Upper lobe of right lung (tissue), 1 donor: Measurements from ENCODE around the gene MSANTD1. TPM values are rescaled to one million over a fixed set of nuclear protein-coding genes. Genes with fewer than 3 reads are reported as not detected.

Experiments
- ATAC-seq: fragments of 200-7000 bp; cut with Tn5 transposase; one replicate; pipeline ENCODE4 v1.9.1; 2020; ENCODE audit warnings: mild to moderate bottlenecking, moderate library complexity
- DNase-seq: peaks from one replicate; pipeline ENCODE4 v3.0.0-alpha.2; 2020
- H3K27ac ChIP-seq: fragments of 200-600 bp; one replicate; pipeline ENCODE4 v1.8.0; 2022
- H3K27me3 ChIP-seq: fragments of 200-600 bp; one replicate; pipeline ENCODE4 v1.8.0; 2022; ENCODE audit warnings: mild to moderate bottlenecking
- H3K36me3 ChIP-seq: fragments of 200-600 bp; one replicate; pipeline ENCODE4 v1.8.0; 2022
- H3K4me1 ChIP-seq: fragments of 200-600 bp; one replicate; pipeline ENCODE4 v1.8.0; 2022
- H3K4me3 ChIP-seq: fragments of 200-600 bp; one replicate; pipeline ENCODE4 v1.8.0; 2022; ENCODE audit warnings: mild to moderate bottlenecking
- H3K9me3 ChIP-seq: fragments of 200-600 bp; one replicate; pipeline ENCODE4 v1.8.0; 2022
- CTCF ChIP-seq: fragments of 200-600 bp; IDR thresholded peaks from one replicate; pipeline ENCODE4 v1.8.0; 2022; ENCODE audit warnings: antibody characterized with exemption
- intact Hi-C: fragments of 100-400 bp; cut with DNase I; formaldehyde crosslinking; loops from one replicate; pipeline ENCODE4 v1.11.0; 2022
- total RNA-seq: library from RNA; stranded (reverse); fragmentation: NEBNext Ultra II Directional; extraction: Animal tissue kit (Norgen Biotek cat#: 25700); gene quantifications from one replicate; pipeline ENCODE4 v1.2.1, GENCODE V29; 2021
- donor health status: DM: no; HTN: yes; CAD: no; lungs with severe emphysema.

MSANTD1 gene
- total RNA-seq, 1 donor from 2014 or later: 1.0 TPM

GRCh38 chr4:3290889-3291321 is 41.9 kb downstream of the MSANTD1 start:
- intact Hi-C loops: no loop called here
- H3K36me3 ChIP-seq: no peaks in the 10 kb centered on the region
- DNase-seq (peak; percentile 56), ATAC-seq (no peak)
- no peak overlapping the region for H3K27ac ChIP-seq
- no peak overlapping the region for H3K4me3 ChIP-seq
- no peaks in the 10 kb centered on the region for H3K9me3 ChIP-seq
- peaks cover 26% of the 10 kb centered on the region for H3K4me1 ChIP-seq
- H3K27me3 ChIP-seq: no peaks in the 10 kb centered on the region
- no peak for TF ChIP-seq CTCF

GRCh38 chr4:3291411-3291968 is 42.5 kb downstream of the MSANTD1 start:
- Histone ChIP-seq H3K27ac (peak overlapping the region; percentile 91), H3K4me1 (peaks cover 20% of the 10 kb centered on the region), H3K4me3 (peak overlapping the region; percentile 76), H3K9me3 (no peaks in the 10 kb centered on the region), H3K27me3 (no peaks in the 10 kb centered on the region), H3K36me3 (no peaks in the 10 kb centered on the region)
- TF ChIP-seq CTCF: no peak
- peak; percentile 81 for DNase-seq
- ATAC-seq: peak; percentile 11
- intact Hi-C loops: no loop called here

GRCh38 chr4:3291969-3292570 is 43.1 kb downstream of the MSANTD1 start:
- intact Hi-C loops: no loop called here

GRCh38 chr4:3292571-3293400 is 43.8 kb downstream of the MSANTD1 start, which contains the start of gene RGS12:
Gene RGS12 (plus strand): TSS chr4:3293021. CDS start chr4:3316171, 23,150 bp downstream.
- peaks cover 20% of the 10 kb centered on the region for H3K4me1 ChIP-seq
- ATAC-seq: peak; percentile 94
- intact Hi-C loops: no loop called here

More at GRCh38 chr4:3291969-3292570, 43.1 kb downstream of the MSANTD1 start:
- Histone ChIP-seq H3K27ac (peak overlapping the region; percentile 91), H3K9me3 (no peaks in the 10 kb centered on the region), H3K4me1 (peaks cover 20% of the 10 kb centered on the region), H3K4me3 (peak overlapping the region; percentile 76), H3K36me3 (no peaks in the 10 kb centered on the region), H3K27me3 (no peaks in the 10 kb centered on the region)
- DNase-seq (peak; percentile 90), ATAC-seq (peak; percentile 77)
- TF ChIP-seq CTCF: no peak

More at GRCh38 chr4:3292571-3293400, 43.8 kb downstream of the MSANTD1 start, which contains the start of gene RGS12:
- H3K27ac ChIP-seq: peak within 1 kb of the TSS; percentile 91
- H3K36me3 ChIP-seq: no peaks in the 10 kb centered on the region
- H3K27me3 ChIP-seq: no peaks in the 10 kb centered on the region
- H3K4me3 ChIP-seq: peak within 1 kb of the TSS; percentile 76
- DNase-seq: peak; percentile 98
- no peak for TF ChIP-seq CTCF
- no peaks in the 10 kb centered on the region for H3K9me3 ChIP-seq
